ENCODE results near the gene COMTD1. TPM values are rescaled to one million over a fixed set of nuclear protein-coding genes. Genes with fewer than 3 reads are reported as not detected.

Gene COMTD1
- polyA plus RNA-seq (6.2 to 12.8 TPM (median 6.8 TPM) in 3 replicates), polyA minus RNA-seq (1.1 to 1.4 TPM (median 1.2 TPM) in 3 replicates)
- 3.6 TPM for polyA plus RNA-seq (2011; ENCODE audit: low read depth)
- 3.3 and 10.8 TPM in 2 replicates for polyA plus RNA-seq (2011; cell fraction: cytosol; rRNA removed)
- polyA plus RNA-seq (2011; cell fraction: nucleus; rRNA removed), result 13.0 and 17.2 TPM in 2 replicates
- 15.8 and 18.5 TPM in 2 replicates for polyA plus RNA-seq (2012; ENCODE audit: low replicate concordance)
- polyA minus RNA-seq (2011; cell fraction: cytosol; rRNA and poly(A)+ RNA removed), result 20.5 TPM
- polyA minus RNA-seq (2011; cell fraction: nucleus; rRNA and poly(A)+ RNA removed), result 4.1 and 5.7 TPM in 2 replicates

DNA sequence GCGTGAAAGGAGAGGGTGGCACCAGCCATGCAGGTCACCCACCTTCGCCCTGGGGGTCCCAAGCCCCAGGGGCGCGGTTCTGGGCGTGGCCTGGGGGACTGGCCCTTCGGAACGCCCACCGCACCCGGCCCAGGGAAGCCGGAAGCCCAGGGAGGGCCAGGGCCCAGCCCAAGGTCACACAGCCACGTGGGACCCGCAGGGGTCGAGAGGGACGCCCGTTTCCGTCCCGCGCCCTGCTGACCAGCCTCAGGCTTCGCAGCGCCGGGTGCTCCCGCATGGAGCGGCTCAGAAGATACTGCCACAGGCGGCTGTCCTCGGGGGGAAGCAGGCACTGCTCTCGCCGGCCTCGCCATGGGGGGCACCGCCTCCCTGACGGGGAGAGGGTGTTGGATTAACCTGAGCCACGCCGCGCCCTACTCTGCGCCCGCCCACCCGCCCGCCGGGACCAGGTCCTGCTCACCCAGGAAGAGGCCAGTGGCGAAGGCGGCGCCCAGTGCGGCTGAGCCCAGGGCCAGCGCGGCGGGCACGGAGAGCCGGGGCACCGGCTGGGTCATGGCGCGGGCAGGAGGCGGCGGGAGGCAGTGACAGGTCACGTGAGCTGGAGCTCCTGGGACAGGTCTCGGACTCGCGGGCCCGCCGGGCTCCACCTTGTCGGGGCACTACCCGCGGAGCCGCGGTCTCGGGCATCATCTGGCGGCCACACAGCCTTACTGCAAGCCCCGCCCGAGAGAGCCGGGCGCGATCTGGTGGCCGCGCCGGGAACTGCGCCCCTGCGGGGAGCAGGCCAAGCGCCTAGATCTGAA, at the start of gene COMTD1:
TSS of gene COMTD1 (minus strand) at position 583 of the 803 bp plus-strand sequence. CDS start at position 554, 29 bp downstream.
- no peaks in the 10 kb centered on the region for H3K9me1 ChIP-seq (ENCODE audit: control insufficient read depth, extremely low read depth, insufficient read depth, low read length)
- no peak for DNase-seq (ENCODE audit: low read depth, low spot score)

DNA sequence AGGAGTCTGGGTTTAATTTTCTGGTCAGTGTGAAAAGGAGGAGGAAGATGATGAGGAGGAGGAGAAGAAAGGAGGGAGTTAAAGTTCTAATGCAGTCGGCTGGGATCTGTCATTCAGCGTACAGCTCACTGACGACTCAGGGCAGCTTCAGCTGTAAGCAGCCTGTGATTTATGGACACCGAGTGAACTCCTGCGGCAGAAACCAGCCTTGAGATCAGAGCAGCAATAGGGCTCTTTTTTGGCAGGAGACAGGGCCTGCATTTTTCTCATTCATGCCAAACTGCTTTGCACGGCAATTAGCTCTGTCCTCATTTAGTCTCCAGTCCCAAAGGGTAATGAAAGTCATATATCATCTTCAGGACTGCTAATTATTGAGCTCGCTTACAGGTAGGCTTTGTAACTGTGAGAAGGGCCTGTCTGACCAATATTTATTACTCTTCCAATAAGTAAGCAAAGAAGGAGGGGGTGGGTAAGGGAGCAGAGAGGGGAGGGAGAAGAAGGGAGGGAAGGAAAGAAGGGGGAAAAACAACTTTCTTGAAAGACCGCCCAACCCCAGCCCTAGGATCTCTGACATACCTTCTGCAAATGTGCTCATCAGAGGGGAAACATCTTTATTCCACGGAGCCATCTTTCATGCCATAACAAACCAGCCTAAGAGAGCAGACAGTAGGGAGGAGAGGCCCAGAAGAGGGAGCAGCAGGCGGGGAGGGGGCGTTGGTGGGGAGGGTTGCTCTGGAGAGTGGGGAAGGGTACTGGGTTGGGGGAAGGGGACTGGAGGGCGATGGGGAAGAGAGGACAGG, 48.1 kb upstream of the COMTD1 start:
- Histone ChIP-seq H4K20me1 (ENCODE audit: control insufficient read depth, extremely low read depth, insufficient read depth, low read length) (no peaks in the 10 kb centered on the region), H3K79me2 (ENCODE audit: control insufficient read depth, insufficient read depth, low read length) (no peaks in the 10 kb centered on the region), H3K9me3 (ENCODE audit: control insufficient read depth, low read depth, low read length) (no peaks in the 10 kb centered on the region), H3K36me3 (ENCODE audit: control insufficient read depth in 2 of 2, extremely low read depth in 1 of 2, insufficient read depth in 2 of 2, low read length in 2 of 2) (no peaks in the 10 kb centered on the region), H3K9ac (ENCODE audit: control insufficient read depth, extremely low read depth, insufficient read depth, low read length) (no peak overlapping the region), H3K27me3 (ENCODE audit: control insufficient read depth, extremely low read depth, insufficient read depth, low read length) (peaks cover 7% of the 10 kb centered on the region), H3K9me1 (ENCODE audit: control insufficient read depth, extremely low read depth, insufficient read depth, low read length) (no peaks in the 10 kb centered on the region), H3K4me2 (ENCODE audit: control insufficient read depth, extremely low read depth, insufficient read depth, low read depth, low read length) (peak overlapping the region; percentile 46), H3K27ac (ENCODE audit: control insufficient read depth, insufficient read depth, low read length) (no peak overlapping the region), H2AFZ (ENCODE audit: control insufficient read depth, low read length) (peak overlapping the region; percentile 60), H3K4me1 (ENCODE audit: control insufficient read depth, extremely low read depth, insufficient read depth, low read length) (peaks cover 10% of the 10 kb centered on the region), H3K4me3 (ENCODE audit: control insufficient read depth in 2 of 3, extremely low read depth in 1 of 3, insufficient read depth in 2 of 3, low read depth in 1 of 3, low read length in 3 of 3) (peak overlapping the region in 1 of 3 experiments; percentile 2)
- FAIRE-seq, result peak; percentile 17
- TF ChIP-seq, protein P1, sequence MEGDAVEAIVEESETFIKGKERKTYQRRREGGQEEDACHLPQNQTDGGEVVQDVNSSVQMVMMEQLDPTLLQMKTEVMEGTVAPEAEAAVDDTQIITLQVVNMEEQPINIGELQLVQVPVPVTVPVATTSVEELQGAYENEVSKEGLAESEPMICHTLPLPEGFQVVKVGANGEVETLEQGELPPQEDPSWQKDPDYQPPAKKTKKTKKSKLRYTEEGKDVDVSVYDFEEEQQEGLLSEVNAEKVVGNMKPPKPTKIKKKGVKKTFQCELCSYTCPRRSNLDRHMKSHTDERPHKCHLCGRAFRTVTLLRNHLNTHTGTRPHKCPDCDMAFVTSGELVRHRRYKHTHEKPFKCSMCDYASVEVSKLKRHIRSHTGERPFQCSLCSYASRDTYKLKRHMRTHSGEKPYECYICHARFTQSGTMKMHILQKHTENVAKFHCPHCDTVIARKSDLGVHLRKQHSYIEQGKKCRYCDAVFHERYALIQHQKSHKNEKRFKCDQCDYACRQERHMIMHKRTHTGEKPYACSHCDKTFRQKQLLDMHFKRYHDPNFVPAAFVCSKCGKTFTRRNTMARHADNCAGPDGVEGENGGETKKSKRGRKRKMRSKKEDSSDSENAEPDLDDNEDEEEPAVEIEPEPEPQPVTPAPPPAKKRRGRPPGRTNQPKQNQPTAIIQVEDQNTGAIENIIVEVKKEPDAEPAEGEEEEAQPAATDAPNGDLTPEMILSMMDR (optimal IDR thresholded peaks at IDR 0.05 in 1 of 3, IDR thresholded peaks at IDR 0.05 in 1 of 3, conservative IDR thresholded peaks at IDR 0.05 in 1 of 3; ENCODE audit: extremely low read depth in 1 of 3, insufficient read depth in 2 of 3, low read length in 3 of 3), result peak in 1 of 3 experiments; percentile 16
- TF ChIP-seq EZH2 (IDR thresholded peaks at IDR 0.05; ENCODE audit: low read length), result no peak
- DNase-seq (ENCODE audit: low read depth, low spot score), result no peak
- dilution Hi-C loops (cut with MboI; ENCODE audit: extremely low pct_ligation_motif_present, low sequenced_read_pairs), result no loop called here

More for the DNA sequence above, at the start of gene COMTD1:
- Histone ChIP-seq H3K4me3 (ENCODE audit: control insufficient read depth in 2 of 3, extremely low read depth in 1 of 3, insufficient read depth in 2 of 3, low read depth in 1 of 3, low read length in 3 of 3) (peak within 1 kb of the TSS; percentile 59 to 75 (median 71)), H3K9me3 (ENCODE audit: control insufficient read depth, low read depth, low read length) (no peaks in the 10 kb centered on the region), H2AFZ (ENCODE audit: control insufficient read depth, low read length) (peak within 1 kb of the TSS; percentile 78), H3K79me2 (ENCODE audit: control insufficient read depth, insufficient read depth, low read length) (peaks cover 7% of the 10 kb centered on the region), H4K20me1 (ENCODE audit: control insufficient read depth, extremely low read depth, insufficient read depth, low read length) (peaks cover 9% of the 10 kb centered on the region), H3K27me3 (ENCODE audit: control insufficient read depth, extremely low read depth, insufficient read depth, low read length) (no peaks in the 10 kb centered on the region), H3K4me1 (ENCODE audit: control insufficient read depth, extremely low read depth, insufficient read depth, low read length) (peaks cover 22% of the 10 kb centered on the region), H3K36me3 (ENCODE audit: control insufficient read depth in 2 of 2, extremely low read depth in 1 of 2, insufficient read depth in 2 of 2, low read length in 2 of 2) (peaks cover 16 to 21% of the 10 kb centered on the region in 2 experiments), H3K27ac (ENCODE audit: control insufficient read depth, insufficient read depth, low read length) (peak within 1 kb of the TSS; percentile 56), H3K9ac (ENCODE audit: control insufficient read depth, extremely low read depth, insufficient read depth, low read length) (peak within 1 kb of the TSS; percentile 79), H3K4me2 (ENCODE audit: control insufficient read depth, extremely low read depth, insufficient read depth, low read depth, low read length) (peak within 1 kb of the TSS; percentile 88)
- dilution Hi-C loops (cut with MboI; ENCODE audit: extremely low pct_ligation_motif_present, low sequenced_read_pairs), result no loop called here
- FAIRE-seq, result no peak
- TF ChIP-seq, protein P1 (optimal IDR thresholded peaks at IDR 0.05 in 1 of 3, IDR thresholded peaks at IDR 0.05 in 1 of 3, conservative IDR thresholded peaks at IDR 0.05 in 1 of 3; ENCODE audit: extremely low read depth in 1 of 3, insufficient read depth in 2 of 3, low read length in 3 of 3), result peak; percentile 99 to 100 (median 99)
- no peak for TF ChIP-seq EZH2 (IDR thresholded peaks at IDR 0.05; ENCODE audit: low read length)
